HL-60 (cell line): ENCODE data around the gene TFB1M.

Experiments
- GABPA ChIP-seq: IDR thresholded peaks from 2 replicates; pipeline ENCODE4 v1.6.1; 2012; ENCODE audit warnings: low read depth
- POLR2AphosphoS5 ChIP-seq: IDR thresholded peaks from 2 replicates; pipeline ENCODE4 v1.6.1; 2012; ENCODE audit warnings: low read depth
- TF ChIP-seq, protein P1 (sequence below): IDR thresholded peaks from one replicate; pipeline ENCODE4 v1.5.1; 2011; ENCODE audit warnings: low read length, control low read depth, inconsistent platforms; ENCODE audit not compliant: insufficient read depth
- TF ChIP-seq, protein P2 (sequence below): IDR thresholded peaks from 2 replicates; pipeline ENCODE4 v1.6.1; 2012; ENCODE audit warnings: low read depth; ENCODE audit not compliant: insufficient replicate concordance

- TF ChIP-seq, protein P1, sequence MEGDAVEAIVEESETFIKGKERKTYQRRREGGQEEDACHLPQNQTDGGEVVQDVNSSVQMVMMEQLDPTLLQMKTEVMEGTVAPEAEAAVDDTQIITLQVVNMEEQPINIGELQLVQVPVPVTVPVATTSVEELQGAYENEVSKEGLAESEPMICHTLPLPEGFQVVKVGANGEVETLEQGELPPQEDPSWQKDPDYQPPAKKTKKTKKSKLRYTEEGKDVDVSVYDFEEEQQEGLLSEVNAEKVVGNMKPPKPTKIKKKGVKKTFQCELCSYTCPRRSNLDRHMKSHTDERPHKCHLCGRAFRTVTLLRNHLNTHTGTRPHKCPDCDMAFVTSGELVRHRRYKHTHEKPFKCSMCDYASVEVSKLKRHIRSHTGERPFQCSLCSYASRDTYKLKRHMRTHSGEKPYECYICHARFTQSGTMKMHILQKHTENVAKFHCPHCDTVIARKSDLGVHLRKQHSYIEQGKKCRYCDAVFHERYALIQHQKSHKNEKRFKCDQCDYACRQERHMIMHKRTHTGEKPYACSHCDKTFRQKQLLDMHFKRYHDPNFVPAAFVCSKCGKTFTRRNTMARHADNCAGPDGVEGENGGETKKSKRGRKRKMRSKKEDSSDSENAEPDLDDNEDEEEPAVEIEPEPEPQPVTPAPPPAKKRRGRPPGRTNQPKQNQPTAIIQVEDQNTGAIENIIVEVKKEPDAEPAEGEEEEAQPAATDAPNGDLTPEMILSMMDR = no peak
- no peak for TF ChIP-seq GABPA
- no peak for TF ChIP-seq POLR2AphosphoS5
- TF ChIP-seq, protein P2, sequence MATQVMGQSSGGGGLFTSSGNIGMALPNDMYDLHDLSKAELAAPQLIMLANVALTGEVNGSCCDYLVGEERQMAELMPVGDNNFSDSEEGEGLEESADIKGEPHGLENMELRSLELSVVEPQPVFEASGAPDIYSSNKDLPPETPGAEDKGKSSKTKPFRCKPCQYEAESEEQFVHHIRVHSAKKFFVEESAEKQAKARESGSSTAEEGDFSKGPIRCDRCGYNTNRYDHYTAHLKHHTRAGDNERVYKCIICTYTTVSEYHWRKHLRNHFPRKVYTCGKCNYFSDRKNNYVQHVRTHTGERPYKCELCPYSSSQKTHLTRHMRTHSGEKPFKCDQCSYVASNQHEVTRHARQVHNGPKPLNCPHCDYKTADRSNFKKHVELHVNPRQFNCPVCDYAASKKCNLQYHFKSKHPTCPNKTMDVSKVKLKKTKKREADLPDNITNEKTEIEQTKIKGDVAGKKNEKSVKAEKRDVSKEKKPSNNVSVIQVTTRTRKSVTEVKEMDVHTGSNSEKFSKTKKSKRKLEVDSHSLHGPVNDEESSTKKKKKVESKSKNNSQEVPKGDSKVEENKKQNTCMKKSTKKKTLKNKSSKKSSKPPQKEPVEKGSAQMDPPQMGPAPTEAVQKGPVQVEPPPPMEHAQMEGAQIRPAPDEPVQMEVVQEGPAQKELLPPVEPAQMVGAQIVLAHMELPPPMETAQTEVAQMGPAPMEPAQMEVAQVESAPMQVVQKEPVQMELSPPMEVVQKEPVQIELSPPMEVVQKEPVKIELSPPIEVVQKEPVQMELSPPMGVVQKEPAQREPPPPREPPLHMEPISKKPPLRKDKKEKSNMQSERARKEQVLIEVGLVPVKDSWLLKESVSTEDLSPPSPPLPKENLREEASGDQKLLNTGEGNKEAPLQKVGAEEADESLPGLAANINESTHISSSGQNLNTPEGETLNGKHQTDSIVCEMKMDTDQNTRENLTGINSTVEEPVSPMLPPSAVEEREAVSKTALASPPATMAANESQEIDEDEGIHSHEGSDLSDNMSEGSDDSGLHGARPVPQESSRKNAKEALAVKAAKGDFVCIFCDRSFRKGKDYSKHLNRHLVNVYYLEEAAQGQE = no peak
Measured at GRCh38 chr6:155256122-155256795, 58.0 kb downstream of the TFB1M start.
